8988T (cell line): ENCODE results near the gene KLK3.
"Not testable (repeated sequence)": the region's sequence is repeated elsewhere in the genome, so short reads cannot be mapped to it uniquely, and the experiment has no call there.

Source experiments
- DNase-seq: peaks from one replicate; pipeline ENCODE4 v3.0.0; 2011

Gene KLK3

GRCh38 chr19:50870417-50871089 is 15.8 kb downstream of the KLK3 start:
- no peak for DNase-seq

GRCh38 chr19:50873056-50873455 is 18.3 kb downstream of the KLK3 start, which contains the start of gene KLK2:
Gene KLK2, plus strand, starts transcription at chr19:50873439. Its CDS starts 35 bp downstream, at chr19:50873474.
- no peak for DNase-seq

GRCh38 chr19:50874211-50874610 is 19.5 kb downstream of the KLK3 start:
- no peak for DNase-seq

- DNase-seq, result no peak
These were observed 21.2 kb downstream of the KLK3 start for GRCh38 chr19:50875795-50876422.

GRCh38 chr19:50876456-50876855 is 21.7 kb downstream of the KLK3 start:
- no peak for DNase-seq

GRCh38 chr19:50877338-50877737 is 22.6 kb downstream of the KLK3 start:
- DNase-seq, result no peak

- DNase-seq, result no peak
These were observed 24.1 kb downstream of the KLK3 start for GRCh38 chr19:50878851-50879250.

- no peak for DNase-seq
These were observed 25.5 kb downstream of the KLK3 start for GRCh38 chr19:50880241-50880640.

GRCh38 chr19:50882188-50882587 is 27.5 kb downstream of the KLK3 start:
- DNase-seq, result no peak

- no peak for DNase-seq
These were observed 34.9 kb downstream of the KLK3 start for GRCh38 chr19:50889638-50890037.

- no peak for DNase-seq
These were observed 35.9 kb downstream of the KLK3 start for GRCh38 chr19:50890422-50891252.

- DNase-seq, result no peak
These were observed 36.5 kb downstream of the KLK3 start for GRCh38 chr19:50891253-50891625.

GRCh38 chr19:50893047-50893736 is 38.5 kb downstream of the KLK3 start:
- DNase-seq, result no peak

- no peak for DNase-seq
These were observed 40.0 kb downstream of the KLK3 start for GRCh38 chr19:50894478-50895356.

GRCh38 chr19:50896089-50896590 is 41.4 kb downstream of the KLK3 start:
- not testable (repeated sequence) for DNase-seq

GRCh38 chr19:50896591-50897190 is 42.0 kb downstream of the KLK3 start:
- DNase-seq, result no peak

GRCh38 chr19:50897191-50897607 is 42.5 kb downstream of the KLK3 start:
- no peak for DNase-seq

GRCh38 chr19:50897612-50898011 is 42.9 kb downstream of the KLK3 start:
- DNase-seq, result no peak

GRCh38 chr19:50898018-50898417 is 43.3 kb downstream of the KLK3 start:
- DNase-seq, result no peak

GRCh38 chr19:50899569-50899968 is 44.9 kb downstream of the KLK3 start:
- no peak for DNase-seq

GRCh38 chr19:50902640-50903039 is 47.9 kb downstream of the KLK3 start:
- no peak for DNase-seq

- DNase-seq, result peak; percentile 54
These were observed 51.5 kb downstream of the KLK3 start for GRCh38 chr19:50906217-50906616.
